Transverse colon (tissue), 3 donors: ENCODE results near the gene LSM3.

ENCODE experiments used
- POLR2A ChIP-seq: fragments of 450-650 bp; IDR thresholded peaks from one replicate; pipeline ENCODE4 v1.6.1; 2016; ENCODE audit warnings: antibody characterized with exemption, mild to moderate bottlenecking, moderate library complexity
- TF ChIP-seq, protein P1 (sequence below), 5 experiments: fragments of 200-600 bp in 3 of 5; fragments of 450-650 bp in 2 of 5; sonication (generic) in 3 of 5; IDR thresholded peaks; 1 replicate in 2 of 5; 2 replicates in 3 of 5; pipeline ENCODE4 v1.5.1; 2016 to 2017; ENCODE audit warnings: antibody characterized with exemption in 5 of 5, inconsistent platforms in 3 of 5, mild to moderate bottlenecking in 2 of 5, moderate library complexity in 1 of 5

- no peak for TF ChIP-seq POLR2A
- TF ChIP-seq, protein P1, sequence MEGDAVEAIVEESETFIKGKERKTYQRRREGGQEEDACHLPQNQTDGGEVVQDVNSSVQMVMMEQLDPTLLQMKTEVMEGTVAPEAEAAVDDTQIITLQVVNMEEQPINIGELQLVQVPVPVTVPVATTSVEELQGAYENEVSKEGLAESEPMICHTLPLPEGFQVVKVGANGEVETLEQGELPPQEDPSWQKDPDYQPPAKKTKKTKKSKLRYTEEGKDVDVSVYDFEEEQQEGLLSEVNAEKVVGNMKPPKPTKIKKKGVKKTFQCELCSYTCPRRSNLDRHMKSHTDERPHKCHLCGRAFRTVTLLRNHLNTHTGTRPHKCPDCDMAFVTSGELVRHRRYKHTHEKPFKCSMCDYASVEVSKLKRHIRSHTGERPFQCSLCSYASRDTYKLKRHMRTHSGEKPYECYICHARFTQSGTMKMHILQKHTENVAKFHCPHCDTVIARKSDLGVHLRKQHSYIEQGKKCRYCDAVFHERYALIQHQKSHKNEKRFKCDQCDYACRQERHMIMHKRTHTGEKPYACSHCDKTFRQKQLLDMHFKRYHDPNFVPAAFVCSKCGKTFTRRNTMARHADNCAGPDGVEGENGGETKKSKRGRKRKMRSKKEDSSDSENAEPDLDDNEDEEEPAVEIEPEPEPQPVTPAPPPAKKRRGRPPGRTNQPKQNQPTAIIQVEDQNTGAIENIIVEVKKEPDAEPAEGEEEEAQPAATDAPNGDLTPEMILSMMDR (IDR thresholded peaks at IDR 0.05) = no peak
Measured at GRCh38 chr3:14177580-14178246, 904 bp upstream of the LSM3 start.
